Heart left ventricle (tissue), 16 donors: ENCODE data around the gene ELOVL3. TPM values are rescaled to one million over a fixed set of nuclear protein-coding genes. Genes with fewer than 3 reads are reported as not detected.
"Not testable (repeated sequence)": the region's sequence is repeated elsewhere in the genome, so short reads cannot be mapped to it uniquely, and the experiment has no call there.

ENCODE experiments used
- ATAC-seq, 4 donors: fragments of 200-7000 bp; cut with Tn5 transposase; one replicate each; pipeline ENCODE4 v1.9.1; 2020 to 2022; ENCODE audit warnings: moderate library complexity in 4 of 4, mild to moderate bottlenecking in 3 of 4, moderate number of reproducible peaks in 1 of 4
- DNase-seq, 5 donors: peaks; one replicate each; pipeline ENCODE4 v3.0.0-alpha.2; 2020
- H3K27ac ChIP-seq, 12 donors: fragments of 200-600 bp; sonication (generic) in 4 of 12; one replicate each; pipeline versions ENCODE4 v1.5.0 to v1.8.0; 2016 to 2022; ENCODE audit warnings: mild to moderate bottlenecking in 2 of 12
- H3K27me3 ChIP-seq, 9 donors: fragments of 200-600 bp; sonication (generic) in 2 of 9; one replicate each; pipeline versions ENCODE4 v1.5.1 to v1.8.0; 2016 to 2022; ENCODE audit warnings: mild to moderate bottlenecking in 3 of 9
- H3K36me3 ChIP-seq, 9 donors: fragments of 200-600 bp; sonication (generic) in 2 of 9; one replicate each; pipeline versions ENCODE4 v1.5.0 to v1.8.0; 2018 to 2022; ENCODE audit warnings: mild to moderate bottlenecking in 2 of 9
- H3K4me1 ChIP-seq, 12 donors: fragments of 200-600 bp; sonication (generic) in 4 of 12; one replicate each; pipeline versions ENCODE4 v1.5.0 to v1.8.0; 2016 to 2022; ENCODE audit warnings: mild to moderate bottlenecking in 3 of 12
- H3K4me3 ChIP-seq, 12 donors: fragments of 200-600 bp; sonication (generic) in 4 of 12; one replicate each; pipeline versions ENCODE4 v1.5.0 to v1.8.0; 2017 to 2022; ENCODE audit warnings: mild to moderate bottlenecking in 9 of 12, moderate library complexity in 4 of 12
- H3K9me3 ChIP-seq, 12 donors: fragments of 200-600 bp; sonication (generic) in 4 of 12; one replicate each; pipeline versions ENCODE4 v1.5.0 to v1.8.0; 2016 to 2022; ENCODE audit warnings: mild to moderate bottlenecking in 1 of 12
- POLR2A ChIP-seq, 2 donors: fragments of 450-650 bp; IDR thresholded peaks; one replicate each; pipeline ENCODE4 v1.6.1; 2017; ENCODE audit warnings: antibody characterized with exemption in 2 of 2, mild to moderate bottlenecking in 2 of 2, moderate library complexity in 2 of 2
- WGBS, 4 donors: extraction: QIAGEN DNeasy Blood & Tissue Kit in 2 of 4; methylation state at CpG; one replicate each; pipeline versions ENCODE4 v1.1.5 to v1.1.7; 2013 to 2018; 5-methylcytosine and 5-hydroxymethylcytosine counted together
- intact Hi-C, 10 donors: fragments of 100-400 bp; cut with DNase I; formaldehyde crosslinking; loops; one replicate each; pipeline versions ENCODE4 v1.11.1 to v1.14.2; 2022
- polyA plus RNA-seq, 2 donors: library from polyadenylated mRNA; stranded (reverse); fragments of 200-250 nt; gene quantifications; one replicate each; pipeline ENCODE4 v1.2.3, GENCODE V29; 2013
- total RNA-seq, 9 donors: library from RNA; depleted of rRNA in 2 of 9; stranded (reverse); fragments of >200 nt in 2 of 9; fragmentation: NEBNext Ultra II Directional in 3 of 9; extraction: Animal tissue kit (Norgen Biotek cat#: 25700) in 3 of 9; gene quantifications; one replicate each; pipeline versions ENCODE4 v1.1.0 to v1.2.4, GENCODE V29; 2016 to 2023
- TF ChIP-seq, protein P1 (sequence below), 12 donors: fragments of 200-600 bp; sonication (generic) in 4 of 12; IDR thresholded peaks; one replicate each; pipeline versions ENCODE4 v1.5.0 to v1.8.0; 2018 to 2022; ENCODE audit warnings: antibody characterized with exemption in 12 of 12, mild to moderate bottlenecking in 5 of 12
- donor health status: ischemic (EF 13 %, LVEDD 7.1; RV severe dilation, severe dysfunction).
- donor health status: healthy with polysubstance abuse.
- donor health status: DM: no; HTN: yes; CAD: no.
- donor health status: DM: no; HTN: no; CAD: no.
- donor health status: ischemic (EF 25% LVEDD 6.9; RV normal size, moderate dysfunction).
- donor health status: ischemic (EF 25% LVEDD 5.7; RV mildly dilated, moderate dysfunction).
- donor health status: healthy.
- donor health status: DM: yes; HTN: yes; CAD: no.
- donor health status: ischemic (EF 35%, LVEDD 5.7; RV mildly dilated, moderate dysfunction).
- donor health status: nonischemic (EF 11% LVEDD 7.7; RV severe dilation, severe dysfunction).
- donor health status: DM: yes; HTN: yes; CAD: no.
- donor health status: PGD.
- donor health status: ischemic (EF 29% LVEDD 5.4; RV normal size, mild dysfunction).
- donor health status: nonischemic (EF 23%, LVEDD 6.1; RV moderate dilation, normal function).

Gene ELOVL3
- total and polyA plus RNA-seq, 11 donors: 0.17 to 0.25 (median 0.20) TPM; not detected in 8

DNA sequence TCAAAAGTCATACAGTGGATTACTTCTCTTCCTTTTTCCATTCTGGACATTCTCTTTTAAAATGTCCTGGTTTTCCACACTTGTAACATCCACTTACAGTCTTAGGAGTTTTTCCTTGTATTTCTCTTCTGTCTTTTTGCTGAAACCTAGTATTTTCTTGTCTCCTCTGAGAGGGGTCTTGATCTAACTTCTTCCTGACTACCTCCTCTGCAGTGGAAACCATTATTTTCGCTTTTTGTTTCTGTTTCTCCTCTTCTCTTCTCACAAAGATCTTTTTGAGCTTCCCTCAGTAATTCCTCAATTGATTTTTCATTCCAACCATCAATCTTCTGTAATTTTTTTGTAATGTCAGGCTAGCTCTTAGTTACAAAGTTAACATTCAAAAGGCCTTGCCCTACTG, 23.7 kb upstream of the ELOVL3 start:
- H3K27me3 ChIP-seq: no peaks in the 10 kb centered on the region
- DNase-seq (no peak), ATAC-seq (no peak)
- TF ChIP-seq POLR2A (IDR thresholded peaks at IDR 0.05): no peak
- TF ChIP-seq, protein P1, sequence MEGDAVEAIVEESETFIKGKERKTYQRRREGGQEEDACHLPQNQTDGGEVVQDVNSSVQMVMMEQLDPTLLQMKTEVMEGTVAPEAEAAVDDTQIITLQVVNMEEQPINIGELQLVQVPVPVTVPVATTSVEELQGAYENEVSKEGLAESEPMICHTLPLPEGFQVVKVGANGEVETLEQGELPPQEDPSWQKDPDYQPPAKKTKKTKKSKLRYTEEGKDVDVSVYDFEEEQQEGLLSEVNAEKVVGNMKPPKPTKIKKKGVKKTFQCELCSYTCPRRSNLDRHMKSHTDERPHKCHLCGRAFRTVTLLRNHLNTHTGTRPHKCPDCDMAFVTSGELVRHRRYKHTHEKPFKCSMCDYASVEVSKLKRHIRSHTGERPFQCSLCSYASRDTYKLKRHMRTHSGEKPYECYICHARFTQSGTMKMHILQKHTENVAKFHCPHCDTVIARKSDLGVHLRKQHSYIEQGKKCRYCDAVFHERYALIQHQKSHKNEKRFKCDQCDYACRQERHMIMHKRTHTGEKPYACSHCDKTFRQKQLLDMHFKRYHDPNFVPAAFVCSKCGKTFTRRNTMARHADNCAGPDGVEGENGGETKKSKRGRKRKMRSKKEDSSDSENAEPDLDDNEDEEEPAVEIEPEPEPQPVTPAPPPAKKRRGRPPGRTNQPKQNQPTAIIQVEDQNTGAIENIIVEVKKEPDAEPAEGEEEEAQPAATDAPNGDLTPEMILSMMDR (IDR thresholded peaks at IDR 0.05): no peak
- H3K4me3 ChIP-seq: no peak overlapping the region
- H3K36me3 ChIP-seq: no peaks in the 10 kb centered on the region
- no peak overlapping the region for H3K27ac ChIP-seq
- intact Hi-C loops: no loop called here
- no peaks in the 10 kb centered on the region for H3K4me1 ChIP-seq
- 54 to 77% (median 71%) methylated on average over 1 of the region's 1 CpG for WGBS, 4 donors
- H3K9me3 ChIP-seq: peaks cover 0 to 15% (median 3%) of the 10 kb centered on the region in 12 donors

DNA sequence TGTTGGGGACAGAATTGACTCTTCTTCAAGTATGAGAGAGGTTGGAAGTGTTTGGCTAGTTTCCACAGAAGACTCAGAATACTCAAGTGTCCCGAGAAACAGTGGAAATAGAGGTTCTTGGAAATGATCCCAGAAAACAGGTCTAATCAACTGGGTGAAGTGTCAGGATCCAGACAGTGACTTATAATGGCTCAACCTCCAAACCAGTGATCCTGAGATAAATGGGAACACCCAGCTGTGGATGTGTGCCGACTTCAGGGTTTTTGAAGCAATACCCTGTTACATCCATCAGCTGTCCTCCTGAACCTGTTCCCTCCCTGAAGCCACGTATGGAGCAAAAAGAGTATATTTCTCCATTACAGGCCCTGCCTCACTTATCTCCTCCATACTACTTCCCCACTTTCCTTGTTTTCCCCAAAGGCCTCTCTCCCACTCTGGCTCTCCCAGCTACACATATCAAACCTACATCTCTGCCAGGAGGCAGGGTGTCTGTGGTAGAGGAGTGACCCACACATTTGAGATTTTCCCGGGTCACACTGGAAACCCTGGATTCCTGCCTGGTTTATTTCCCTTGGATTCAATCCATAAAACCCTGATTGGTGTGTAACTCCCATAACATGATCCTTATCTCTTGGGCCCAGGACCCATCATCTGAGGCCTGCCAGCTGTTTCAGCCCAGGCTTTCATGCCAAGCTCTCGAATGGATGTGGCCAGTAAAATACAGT, 17.6 kb upstream of the ELOVL3 start:
- Histone ChIP-seq H3K27me3 (no peaks in the 10 kb centered on the region), H3K4me3 (no peak overlapping the region), H3K9me3 (peaks cover 0 to 14% (median 3%) of the 10 kb centered on the region in 12 donors), H3K27ac (no peak overlapping the region), H3K36me3 (no peaks in the 10 kb centered on the region), H3K4me1 (peaks cover 0 to 13% (median 7%) of the 10 kb centered on the region in 12 donors)
- ATAC-seq (peak in 2 of 4 donors; percentile 20 to 47), DNase-seq (no peak)
- 14 to 23% (median 20%) methylated on average over 5 of the region's 5 CpGs for WGBS, 4 donors
- intact Hi-C loops: no loop called here
- TF ChIP-seq, protein P1 (IDR thresholded peaks at IDR 0.05): no peak
- no peak for TF ChIP-seq POLR2A (IDR thresholded peaks at IDR 0.05)

DNA sequence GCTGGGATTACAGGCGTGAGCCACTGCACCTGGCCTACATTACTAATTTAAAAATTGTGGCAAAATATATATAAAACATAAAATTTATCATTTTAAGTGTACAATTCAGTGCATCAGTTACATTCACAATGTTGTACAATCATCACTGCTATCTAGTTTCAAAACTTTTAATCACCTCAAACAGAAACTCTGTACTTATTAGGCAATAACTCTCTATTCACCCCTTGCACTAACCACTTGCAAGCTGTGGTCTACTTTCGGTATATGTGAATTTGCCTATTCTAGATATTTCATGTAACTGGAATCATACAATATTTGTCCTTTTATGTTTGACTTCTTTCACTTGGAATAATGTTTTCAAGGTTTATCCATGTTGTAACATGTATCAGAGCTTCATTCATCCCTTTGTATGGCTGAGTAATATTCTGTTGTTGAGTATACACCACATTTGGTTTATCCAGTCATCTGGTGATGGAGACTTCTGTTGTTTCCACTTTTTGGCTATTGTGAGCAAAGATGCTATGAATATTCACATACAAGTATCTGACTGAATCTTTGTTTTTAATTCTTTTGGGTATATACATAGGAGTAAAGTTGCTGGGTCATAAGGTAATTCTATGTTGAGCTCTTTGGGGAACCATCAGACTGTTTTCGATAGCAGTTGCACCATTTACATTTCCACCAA, 14.3 kb upstream of the ELOVL3 start:
- WGBS, 4 donors: 89 to 94% (median 91%) methylated on average over 3 of the region's 3 CpGs
- Histone ChIP-seq H3K4me3 (no peak overlapping the region), H3K4me1 (peaks cover 0 to 13% (median 7%) of the 10 kb centered on the region in 12 donors), H3K27ac (no peak overlapping the region), H3K9me3 (no peaks in the 10 kb centered on the region), H3K36me3 (no peaks in the 10 kb centered on the region), H3K27me3 (no peaks in the 10 kb centered on the region)
- TF ChIP-seq, protein P1 (IDR thresholded peaks at IDR 0.05): no peak
- TF ChIP-seq POLR2A (IDR thresholded peaks at IDR 0.05): no peak
- ATAC-seq (no peak), DNase-seq (no peak)
- intact Hi-C loops: no loop called here

DNA sequence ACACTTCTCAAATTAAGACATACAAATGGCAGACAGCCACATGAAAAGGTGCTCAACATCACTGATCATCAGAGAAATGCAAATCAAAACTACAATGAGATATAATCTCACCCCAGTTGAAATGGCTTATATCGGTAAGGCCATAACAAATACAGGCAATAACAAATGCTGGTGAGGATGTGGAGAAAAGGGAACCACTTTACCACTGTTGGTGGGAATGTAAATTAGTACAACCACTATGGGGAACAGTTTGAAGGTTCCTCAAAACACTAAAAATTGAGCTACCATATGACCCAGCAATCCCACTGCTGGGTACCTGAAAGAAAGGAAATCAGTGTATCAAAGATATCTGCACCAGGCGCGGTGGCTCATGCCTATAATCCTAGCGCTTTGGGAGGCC, 12.5 kb upstream of the ELOVL3 start:
- ATAC-seq, H3K27me3 ChIP-seq, H3K36me3 ChIP-seq, H3K4me1 ChIP-seq, H3K9me3 ChIP-seq, DNase-seq, H3K27ac ChIP-seq, intact Hi-C loops, H3K4me3 ChIP-seq: not testable (repeated sequence)
- WGBS, 4 donors: 56 to 88% (median 75%) methylated on average over 4 of the region's 4 CpGs
